Limb (tissue), 2 donors: ENCODE results near the gene ACTN3.
A peak's percentile ranks its signal among the peaks of the same experiment; 100 is the strongest.
"Not testable (repeated sequence)": the region's sequence is repeated elsewhere in the genome, so short reads cannot be mapped to it uniquely, and the experiment has no call there.

Source experiments
- DNase-seq, 2 donors: peaks; one replicate each; pipeline ENCODE4 v3.0.0-alpha.2; 2016; ENCODE audit errors: extremely low spot score in 2 of 2

ACTN3 gene

GRCh38 chr11:66546368-66546965 is at the start of gene ACTN3:
ACTN3 (plus strand) TSS chr11:66546903; CDS start chr11:66546938, 35 bp downstream.
- DNase-seq: peak in 1 of 2 donors; percentile 64

GRCh38 chr11:66497206-66497605 is 49.5 kb upstream of the ACTN3 start:
- DNase-seq: no peak

GRCh38 chr11:66498506-66498905 is 48.2 kb upstream of the ACTN3 start:
- DNase-seq: no peak

- no peak for DNase-seq
Observed at GRCh38 chr11:66505276-66505816, 41.4 kb upstream of the ACTN3 start.

- DNase-seq: peak in 1 of 2 donors; percentile 3
Observed at GRCh38 chr11:66509131-66509561, 37.6 kb upstream of the ACTN3 start.

GRCh38 chr11:66510271-66510989 is 36.3 kb upstream of the ACTN3 start, which contains the start of gene BBS1:
BBS1 (plus strand) TSS chr11:66510635; CDS start chr11:66510660, 25 bp downstream.
- peak; percentile 79 to 93 for DNase-seq

- no peak for DNase-seq
Observed at GRCh38 chr11:66510990-66511339, 35.7 kb upstream of the ACTN3 start.

GRCh38 chr11:66523611-66524010 is 23.1 kb upstream of the ACTN3 start:
- no peak for DNase-seq

GRCh38 chr11:66524304-66525040 is 22.2 kb upstream of the ACTN3 start:
- DNase-seq: no peak

GRCh38 chr11:66529069-66529468 is 17.6 kb upstream of the ACTN3 start:
- no peak for DNase-seq

GRCh38 chr11:66529655-66530054 is 17.0 kb upstream of the ACTN3 start:
- DNase-seq: no peak

GRCh38 chr11:66530927-66531709 is 15.6 kb upstream of the ACTN3 start:
- no peak for DNase-seq

- DNase-seq: no peak
Observed at GRCh38 chr11:66531841-66532240, 14.9 kb upstream of the ACTN3 start.

GRCh38 chr11:66532784-66533183 is 13.9 kb upstream of the ACTN3 start:
- DNase-seq: no peak

- DNase-seq: no peak
Observed at GRCh38 chr11:66539170-66539869, 7.4 kb upstream of the ACTN3 start.

GRCh38 chr11:66539870-66540213 is 6.9 kb upstream of the ACTN3 start:
- DNase-seq: no peak

- not testable (repeated sequence) for DNase-seq
Observed at GRCh38 chr11:66540598-66540997, 6.1 kb upstream of the ACTN3 start.

GRCh38 chr11:66541892-66542291 is 4.8 kb upstream of the ACTN3 start:
- no peak for DNase-seq

- no peak for DNase-seq
Observed at GRCh38 chr11:66542362-66542761, 4.3 kb upstream of the ACTN3 start.

- DNase-seq: peak; percentile 46 to 81
Observed at GRCh38 chr11:66543263-66544107, 3.2 kb upstream of the ACTN3 start.
